Lung (tissue), 12 donors: Measurements from ENCODE around the gene COMT. TPM values are rescaled to one million over a fixed set of nuclear protein-coding genes. Genes with fewer than 3 reads are reported as not detected.

ENCODE experiments used
- ATAC-seq: fragments of 200-7000 bp; cut with Tn5 transposase; one replicate; pipeline ENCODE4 v1.9.1; 2020; ENCODE audit warnings: moderate number of reproducible peaks; ENCODE audit not compliant: insufficient read depth, low FRiP score
- DNase-seq, 3 donors: peaks; one replicate each; pipeline ENCODE4 v3.0.0-alpha.2; 2013 to 2017
- H3K27ac ChIP-seq, 2 donors: one replicate each; pipeline ENCODE4 v1.5.1; 2013; ENCODE audit warnings: mild to moderate bottlenecking in 2 of 2, moderate library complexity in 2 of 2, control low read depth in 1 of 2, inconsistent platforms in 1 of 2, low read depth in 1 of 2, low read length in 1 of 2
- H3K27me3 ChIP-seq, 3 donors: one replicate each; pipeline ENCODE4 v1.5.1; 2013; ENCODE audit warnings: low read length in 2 of 3; ENCODE audit not compliant: control insufficient read depth in 3 of 3, insufficient read depth in 3 of 3
- H3K36me3 ChIP-seq, 4 donors: one replicate each; pipeline ENCODE4 v1.5.1; 2013; ENCODE audit warnings: low read length in 4 of 4, mild to moderate bottlenecking in 1 of 4, moderate library complexity in 1 of 4; ENCODE audit not compliant: control insufficient read depth in 4 of 4, insufficient read depth in 4 of 4
- H3K4me1 ChIP-seq, 5 donors: one replicate each; pipeline ENCODE4 v1.5.1; 2013; ENCODE audit warnings: low read length in 5 of 5, mild to moderate bottlenecking in 2 of 5, moderate library complexity in 1 of 5; ENCODE audit not compliant: control insufficient read depth in 5 of 5, insufficient read depth in 5 of 5
- H3K4me3 ChIP-seq: one replicate; pipeline ENCODE4 v1.5.1; 2013; ENCODE audit warnings: mild to moderate bottlenecking, control low read depth, moderate library complexity
- H3K9ac ChIP-seq, 2 donors: one replicate each; pipeline ENCODE4 v1.5.1; 2013; ENCODE audit warnings: low read length in 2 of 2, control low read depth in 1 of 2; ENCODE audit not compliant: insufficient read depth in 1 of 2
- H3K9me3 ChIP-seq, 4 donors: one replicate each; pipeline ENCODE4 v1.5.1; 2013; ENCODE audit warnings: low read length in 3 of 4, mild to moderate bottlenecking in 1 of 4, moderate library complexity in 1 of 4; ENCODE audit not compliant: control insufficient read depth in 4 of 4, insufficient read depth in 3 of 4
- WGBS, 2 donors: extraction: QIAGEN DNeasy Blood & Tissue Kit; methylation state at CpG; one replicate each; pipeline ENCODE4 v1.1.7; 2013; 5-methylcytosine and 5-hydroxymethylcytosine counted together
- polyA plus RNA-seq, 2 donors: library from polyadenylated mRNA; stranded (reverse); fragments of 200-250 nt; gene quantifications; one replicate each; pipeline ENCODE4 v1.2.1, GENCODE V29; 2013
- total RNA-seq, 2 donors: library from RNA; depleted of rRNA in 1 of 2; stranded (reverse); fragments of >200 nt in 1 of 2; gene quantifications; one replicate each; pipeline ENCODE4 v1.2.1, GENCODE V29; 2014 to 2021
- TF ChIP-seq, protein P1 (sequence below): IDR thresholded peaks from 2 replicates; pipeline ENCODE4 v1.5.1; 2012; ENCODE audit warnings: mild to moderate bottlenecking; ENCODE audit errors: control extremely low read depth, extremely low read depth
- donor health status: control.
- donor health status: control.
- donor health status: Bipolar disorder and iron deficiency.
- donor health status: healthy.
- donor health status: DM: yes; HTN: yes; CAD: no.

COMT gene
- total and polyA plus RNA-seq, 4 donors, result 147 to 272 (median 208) TPM

GRCh38 chr22:19928207-19928606, 13.4 kb upstream of the COMT start:
- Histone ChIP-seq H3K9ac (no peak overlapping the region), H3K27ac (no peak overlapping the region), H3K27me3 (no peaks in the 10 kb centered on the region), H3K9me3 (no peaks in the 10 kb centered on the region), H3K4me3 (no peak overlapping the region), H3K4me1 (peaks cover 0 to 3% (median 0%) of the 10 kb centered on the region in 5 donors), H3K36me3 (peaks cover 0 to 11% (median 0%) of the 10 kb centered on the region in 4 donors)
- WGBS, 2 donors, result 85 to 88% methylated on average over 11 of the region's 11 CpGs
- TF ChIP-seq, protein P1, sequence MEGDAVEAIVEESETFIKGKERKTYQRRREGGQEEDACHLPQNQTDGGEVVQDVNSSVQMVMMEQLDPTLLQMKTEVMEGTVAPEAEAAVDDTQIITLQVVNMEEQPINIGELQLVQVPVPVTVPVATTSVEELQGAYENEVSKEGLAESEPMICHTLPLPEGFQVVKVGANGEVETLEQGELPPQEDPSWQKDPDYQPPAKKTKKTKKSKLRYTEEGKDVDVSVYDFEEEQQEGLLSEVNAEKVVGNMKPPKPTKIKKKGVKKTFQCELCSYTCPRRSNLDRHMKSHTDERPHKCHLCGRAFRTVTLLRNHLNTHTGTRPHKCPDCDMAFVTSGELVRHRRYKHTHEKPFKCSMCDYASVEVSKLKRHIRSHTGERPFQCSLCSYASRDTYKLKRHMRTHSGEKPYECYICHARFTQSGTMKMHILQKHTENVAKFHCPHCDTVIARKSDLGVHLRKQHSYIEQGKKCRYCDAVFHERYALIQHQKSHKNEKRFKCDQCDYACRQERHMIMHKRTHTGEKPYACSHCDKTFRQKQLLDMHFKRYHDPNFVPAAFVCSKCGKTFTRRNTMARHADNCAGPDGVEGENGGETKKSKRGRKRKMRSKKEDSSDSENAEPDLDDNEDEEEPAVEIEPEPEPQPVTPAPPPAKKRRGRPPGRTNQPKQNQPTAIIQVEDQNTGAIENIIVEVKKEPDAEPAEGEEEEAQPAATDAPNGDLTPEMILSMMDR, result no peak
- no peak for ATAC-seq
- DNase-seq, result no peak

GRCh38 chr22:19929586-19930550, 11.7 kb upstream of the COMT start:
- peaks cover 0 to 3% (median 0%) of the 10 kb centered on the region in 5 donors for H3K4me1 ChIP-seq
- peaks cover 0 to 7% (median 0%) of the 10 kb centered on the region in 4 donors for H3K36me3 ChIP-seq
- no peak overlapping the region for H3K9ac ChIP-seq
- no peak for DNase-seq
- no peaks in the 10 kb centered on the region for H3K27me3 ChIP-seq
- TF ChIP-seq, protein P1, result no peak
- H3K9me3 ChIP-seq, result no peaks in the 10 kb centered on the region
- WGBS, 2 donors, result 93 to 94% methylated on average over 21 of the region's 21 CpGs
- H3K27ac ChIP-seq, result no peak overlapping the region
- no peak for ATAC-seq
- no peak overlapping the region for H3K4me3 ChIP-seq

GRCh38 chr22:19930551-19931486, 10.8 kb upstream of the COMT start:
- Histone ChIP-seq H3K36me3 (peaks cover 0 to 7% (median 0%) of the 10 kb centered on the region in 4 donors), H3K9me3 (no peaks in the 10 kb centered on the region), H3K4me1 (peaks cover 0 to 3% (median 0%) of the 10 kb centered on the region in 5 donors), H3K27ac (no peak overlapping the region), H3K4me3 (no peak overlapping the region), H3K27me3 (no peaks in the 10 kb centered on the region), H3K9ac (no peak overlapping the region)
- TF ChIP-seq, protein P1, result no peak
- no peak for DNase-seq
- no peak for ATAC-seq
- 91 to 95% methylated on average over 21 of the region's 21 CpGs for WGBS, 2 donors
